GM12878 (cell line): ENCODE measurements around the gene ARHGEF25. TPM values are rescaled to one million over a fixed set of nuclear protein-coding genes. Genes with fewer than 3 reads are reported as not detected.

Experiments used
- ATAC-seq: fragments of 200-7000 bp; cut with Tn5 transposase; 3 replicates; pipeline ENCODE4 v1.9.1; 2020; ENCODE audit warnings: mild to moderate bottlenecking, moderate library complexity
- BruUV-seq: library from RNA; stranded (reverse); fragments of 400-500 nt; replicated peaks from 2 replicates; lab custom pipeline; 2021; lab: Mats Ljungman, UMichigan
- CTCF ChIA-PET: fragments of 300-600 bp; sonication (Branson Sonifier 250); formaldehyde crosslinking; extraction: SDS; loops from one replicate; lab custom pipeline; 2021; ENCODE audit warnings: inconsistent platforms; lab: Yijun Ruan, JAX
- POLR2A ChIA-PET: fragments of 350-600 bp; formaldehyde crosslinking; extraction: SDS; loops from one replicate; lab custom pipeline; 2021; ENCODE audit warnings: inconsistent platforms; lab: Charles Lee
- RAD21 ChIA-PET: fragments of 300-600 bp; sonication (Branson Sonifier 250); formaldehyde crosslinking; loops from one replicate; lab custom pipeline; 2023; ENCODE audit warnings: antibody characterized with exemption; ENCODE audit not compliant: unreplicated experiment; lab: Charles Lee
- SMC1A ChIA-PET: fragments of 300-600 bp; sonication (Branson Sonifier 250); formaldehyde crosslinking; loops from one replicate; lab custom pipeline; 2023; ENCODE audit not compliant: unreplicated experiment, uncharacterized antibody; lab: Charles Lee
- DNase-seq: peaks from one replicate; pipeline ENCODE4 v3.0.0-alpha.2; 2011; ENCODE audit warnings: low read depth, low spot score
- FAIRE-seq: peaks from 3 replicates; lab custom pipeline; 2011; peaks lifted over from hg19 to GRCh38; lab: Jason Lieb, UNC
- H2AFZ ChIP-seq: 2 replicates; pipeline ENCODE4 v1.6.0; 2011; ENCODE audit warnings: low read depth, low read length, control low read depth; ENCODE audit not compliant: control insufficient read depth
- H3K27ac ChIP-seq: 2 replicates; pipeline ENCODE4 v1.5.1; 2011; ENCODE audit warnings: control low read depth; ENCODE audit not compliant: control insufficient read depth, insufficient read depth
- H3K27me3 ChIP-seq, 2 experiments: replicated peaks in 1 of 2; 2 replicates each; pipeline versions ENCODE4 v1.6.0 to v1.6.1; 2011; ENCODE audit warnings: low read length in 1 of 2; ENCODE audit not compliant: control insufficient read depth in 2 of 2, insufficient read depth in 2 of 2
- H3K36me3 ChIP-seq, 2 experiments: 2 replicates each; pipeline ENCODE4 v1.5.1; 2011; ENCODE audit warnings: low read length in 1 of 2; ENCODE audit not compliant: control insufficient read depth in 2 of 2, insufficient read depth in 2 of 2
- H3K4me1 ChIP-seq: 2 replicates; pipeline ENCODE4 v1.6.1; 2011; ENCODE audit warnings: mild to moderate bottlenecking, low read length, moderate library complexity, mixed read lengths; ENCODE audit not compliant: control insufficient read depth, insufficient read depth
- H3K4me2 ChIP-seq: 2 replicates; pipeline ENCODE4 v1.6.0; 2011; ENCODE audit warnings: control low read depth; ENCODE audit not compliant: control insufficient read depth, insufficient read depth
- H3K4me3 ChIP-seq: fragments of 200-600 bp; sonication (generic); 2 replicates; pipeline ENCODE4 v1.5.1; 2016
- H3K79me2 ChIP-seq: 2 replicates; pipeline ENCODE4 v1.6.0; 2011; ENCODE audit warnings: low read length; ENCODE audit not compliant: control insufficient read depth, insufficient read depth
- H3K9ac ChIP-seq: 2 replicates; pipeline ENCODE4 v1.8.0; 2011; ENCODE audit warnings: low read length, control low read depth, mixed read lengths; ENCODE audit not compliant: control insufficient read depth, insufficient read depth
- H3K9me3 ChIP-seq: replicated peaks from 3 replicates; pipeline ENCODE4 v1.5.1; 2011; ENCODE audit warnings: mild to moderate bottlenecking, low read length; ENCODE audit not compliant: control insufficient read depth, insufficient read depth
- H4K20me1 ChIP-seq: 2 replicates; pipeline ENCODE4 v1.6.0; 2011; ENCODE audit not compliant: control insufficient read depth, insufficient read depth
- ASH2L ChIP-seq: fragments of 300-600, 200-600 bp; sonication (generic); IDR thresholded peaks from 2 replicates; pipeline ENCODE4 v1.6.1; 2017; ENCODE audit warnings: low read depth, mild to moderate bottlenecking, borderline replicate concordance
- ATF7 ChIP-seq: fragments of 450-650 bp; IDR thresholded peaks from 2 replicates; pipeline ENCODE4 v1.6.1; 2016; ENCODE audit warnings: low read depth, mild to moderate bottlenecking
- BCL11A ChIP-seq: IDR thresholded peaks from 2 replicates; pipeline ENCODE4 v1.6.1; 2011; ENCODE audit warnings: low read depth, low read length
- CEBPB ChIP-seq, 2 experiments: fragments of 150-350 bp in 1 of 2; IDR thresholded peaks; 2 replicates each; pipeline ENCODE4 v1.6.1; 2012 to 2014; ENCODE audit warnings: low read depth in 2 of 2, low read length in 2 of 2, borderline replicate concordance in 1 of 2, inconsistent platforms in 1 of 2
- EED ChIP-seq: sonication (generic); IDR thresholded peaks from 2 replicates; pipeline ENCODE4 v1.6.1; 2016; ENCODE audit warnings: antibody characterized with exemption, low read depth
- FOS ChIP-seq: IDR thresholded peaks from 3 replicates; pipeline ENCODE4 v1.6.1; 2011; ENCODE audit warnings: borderline replicate concordance; ENCODE audit not compliant: insufficient read length; ENCODE audit errors: extremely low read depth
- FOXK2 ChIP-seq: fragments of 450-650 bp; IDR thresholded peaks from 2 replicates; pipeline ENCODE4 v1.6.1; 2017; ENCODE audit warnings: mild to moderate bottlenecking, moderate library complexity
- IKZF2 ChIP-seq, 2 experiments: fragments of 450-650 bp; IDR thresholded peaks; 2 replicates each; pipeline ENCODE4 v1.6.1; 2017; ENCODE audit warnings: mild to moderate bottlenecking in 2 of 2, moderate library complexity in 2 of 2
- MEF2B ChIP-seq: fragments of 450-650 bp; IDR thresholded peaks from 2 replicates; pipeline ENCODE4 v1.6.1; 2018; ENCODE audit warnings: mild to moderate bottlenecking, moderate library complexity; ENCODE audit not compliant: partially characterized antibody, poor library complexity, severe bottlenecking
- MXI1 ChIP-seq: fragments of 150-350 bp; IDR thresholded peaks from 2 replicates; pipeline ENCODE4 v1.6.1; 2011; ENCODE audit warnings: low read depth, mild to moderate bottlenecking, inconsistent platforms, low read length, improper control_type of control experiment
- RUNX3 ChIP-seq: IDR thresholded peaks from 2 replicates; pipeline ENCODE4 v1.6.1; 2012; ENCODE audit warnings: low read length, inconsistent platforms
- SP1 ChIP-seq: IDR thresholded peaks from one replicate; pipeline ENCODE4 v1.6.1; 2011; ENCODE audit warnings: low read depth, low read length
- YY1 ChIP-seq: IDR thresholded peaks from 2 replicates; pipeline ENCODE4 v1.6.1; 2011; ENCODE audit warnings: low read depth, mild to moderate bottlenecking, low read length
- ZNF24 ChIP-seq: fragments of 450-650 bp; IDR thresholded peaks from 2 replicates; pipeline ENCODE4 v1.6.1; 2017; ENCODE audit warnings: antibody characterized with exemption, mild to moderate bottlenecking
- WGBS: methylation state at CpG from one replicate; pipeline ENCODE4 v1.1.6; 2016; ENCODE audit warnings: low lambda C conversion rate; ENCODE audit not compliant: insufficient replicate concordance, insufficient coverage; ENCODE audit errors: missing lambda C conversion rate; 5-methylcytosine and 5-hydroxymethylcytosine counted together
- in situ Hi-C: fragments of 300-500 bp; cut with MboI; formaldehyde crosslinking; loops from 9 replicates; pipeline ENCODE4 v1.14.3; 2018; ENCODE audit warnings: mixed read lengths
- intact Hi-C: fragments of 100-400 bp; cut with micrococcal nuclease; formaldehyde crosslinking; loops from one replicate; pipeline ENCODE4 v1.14.2; 2022; ENCODE audit not compliant: unreplicated experiment
- polyA plus RNA-seq, 11 experiments: library from polyadenylated mRNA; depleted of rRNA in 4 of 11; unstranded in 6 of 11; stranded (reverse) in 5 of 11; fragments of >200 nt; fragmentation: Nextera tagmentation in 4 of 11; fragmentation: Illumina TruSeq in 1 of 11; extraction: Ambion mirVana in 4 of 11; extraction: Trizol in 1 of 11; gene quantifications; 1 replicate in 1 of 11; 2 replicates in 10 of 11; pipeline versions ENCODE4 v1.2.1 to v1.2.3, GENCODE V29; 2011 to 2016; ENCODE audit warnings: inconsistent platforms in 2 of 11, missing spikeins in 2 of 11, low read depth in 1 of 11
- total RNA-seq, 4 experiments: library from RNA; depleted of rRNA in 3 of 4; stranded (reverse); fragments of >200 nt in 3 of 4; fragmentation: Illumina TruSeq in 1 of 4; extraction: Trizol in 1 of 4; gene quantifications; 2 replicates each; pipeline versions ENCODE4 v1.2.1 to v1.2.3, GENCODE V29; 2013 to 2021
- TF ChIP-seq, protein P1 (sequence below): IDR thresholded peaks from 2 replicates; pipeline ENCODE4 v1.6.1; 2011; ENCODE audit warnings: low read depth, low read length, improper control_type of control experiment, borderline replicate concordance
- TF ChIP-seq, protein P2 (sequence below): IDR thresholded peaks from 2 replicates; pipeline ENCODE4 v1.6.1; 2012; ENCODE audit warnings: low read depth, low read length, improper control_type of control experiment
- TF ChIP-seq, protein P3 (sequence below): IDR thresholded peaks from 2 replicates; pipeline ENCODE4 v1.6.1; 2011; ENCODE audit warnings: mild to moderate bottlenecking, low read depth, low read length, moderate library complexity; ENCODE audit not compliant: insufficient replicate concordance
- TF ChIP-seq, protein P4 (sequence below): fragments of 450-650 bp; IDR thresholded peaks from 2 replicates; pipeline ENCODE4 v1.6.1; 2017; ENCODE audit warnings: borderline replicate concordance
- TF ChIP-seq, protein P5 (sequence below): IDR thresholded peaks from 2 replicates; pipeline ENCODE4 v1.6.1; 2012; ENCODE audit warnings: low read length, inconsistent platforms

ARHGEF25 gene
- total and polyA plus RNA-seq, 10 of the 15 experiments (the other 5 are each of a cell fraction or from before 2014, with no cell fraction given), result 0.08 to 4.5 (median 1.2) TPM; not detected in 3

DNA sequence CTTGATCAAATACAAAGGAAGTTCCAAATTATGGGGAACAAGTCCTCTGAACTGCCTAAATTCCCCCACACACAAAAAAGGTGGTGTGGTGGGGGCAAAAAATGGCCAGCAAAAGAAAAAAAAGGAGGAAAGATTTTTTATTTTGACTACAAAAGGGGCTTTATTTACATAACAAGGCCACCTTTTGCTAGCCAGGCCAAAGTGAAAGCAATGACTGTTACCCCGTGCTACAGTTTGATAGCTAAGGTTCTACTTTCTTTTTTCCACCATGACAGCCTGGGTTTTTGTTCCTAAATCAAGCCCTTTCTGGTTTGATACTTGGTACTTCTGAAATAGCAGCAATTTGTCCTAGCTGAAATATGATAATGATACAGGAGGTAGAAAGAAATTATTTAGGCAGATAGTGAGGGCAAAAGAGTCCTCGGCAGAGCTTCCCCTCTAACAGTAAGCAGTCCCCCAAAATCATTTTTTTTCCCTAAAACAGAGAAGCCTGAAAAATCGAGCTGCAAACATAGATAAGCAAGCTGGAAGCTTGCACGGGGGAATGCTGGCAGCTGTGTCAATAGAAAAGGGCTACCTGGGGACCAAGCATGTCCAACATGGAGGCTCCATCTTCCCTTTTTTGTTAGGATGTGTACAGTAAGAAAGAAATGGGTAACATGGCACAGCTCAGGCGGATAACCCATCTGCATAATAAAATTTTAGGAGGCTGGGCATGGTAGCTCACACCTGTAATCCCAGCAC lies 30.6 kb downstream of the ARHGEF25 start:
- WGBS, result 22% methylated on average over 5 of the region's 5 CpGs
- POLR2A ChIA-PET, result no interaction called here
- TF ChIP-seq, protein P1, sequence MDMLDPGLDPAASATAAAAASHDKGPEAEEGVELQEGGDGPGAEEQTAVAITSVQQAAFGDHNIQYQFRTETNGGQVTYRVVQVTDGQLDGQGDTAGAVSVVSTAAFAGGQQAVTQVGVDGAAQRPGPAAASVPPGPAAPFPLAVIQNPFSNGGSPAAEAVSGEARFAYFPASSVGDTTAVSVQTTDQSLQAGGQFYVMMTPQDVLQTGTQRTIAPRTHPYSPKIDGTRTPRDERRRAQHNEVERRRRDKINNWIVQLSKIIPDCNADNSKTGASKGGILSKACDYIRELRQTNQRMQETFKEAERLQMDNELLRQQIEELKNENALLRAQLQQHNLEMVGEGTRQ, result no peak
- TF ChIP-seq FOS, result no peak
- TF ChIP-seq EED, result no peak
- no peak for TF ChIP-seq SP1
- TF ChIP-seq, protein P2, sequence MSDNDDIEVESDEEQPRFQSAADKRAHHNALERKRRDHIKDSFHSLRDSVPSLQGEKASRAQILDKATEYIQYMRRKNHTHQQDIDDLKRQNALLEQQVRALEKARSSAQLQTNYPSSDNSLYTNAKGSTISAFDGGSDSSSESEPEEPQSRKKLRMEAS, result no peak
- no peak for TF ChIP-seq BCL11A
- TF ChIP-seq CEBPB (IDR thresholded peaks at IDR 0.05; ENCODE audit: borderline replicate concordance in 1 of 2, low read depth in 2 of 2, low read length in 2 of 2), result no peak
- no peak for TF ChIP-seq ATF7
- no peak for TF ChIP-seq YY1
- TF ChIP-seq MEF2B, result no peak
- no peak for TF ChIP-seq ASH2L
- TF ChIP-seq FOXK2, result no peak
- TF ChIP-seq MXI1, result no peak
- TF ChIP-seq, protein P3, sequence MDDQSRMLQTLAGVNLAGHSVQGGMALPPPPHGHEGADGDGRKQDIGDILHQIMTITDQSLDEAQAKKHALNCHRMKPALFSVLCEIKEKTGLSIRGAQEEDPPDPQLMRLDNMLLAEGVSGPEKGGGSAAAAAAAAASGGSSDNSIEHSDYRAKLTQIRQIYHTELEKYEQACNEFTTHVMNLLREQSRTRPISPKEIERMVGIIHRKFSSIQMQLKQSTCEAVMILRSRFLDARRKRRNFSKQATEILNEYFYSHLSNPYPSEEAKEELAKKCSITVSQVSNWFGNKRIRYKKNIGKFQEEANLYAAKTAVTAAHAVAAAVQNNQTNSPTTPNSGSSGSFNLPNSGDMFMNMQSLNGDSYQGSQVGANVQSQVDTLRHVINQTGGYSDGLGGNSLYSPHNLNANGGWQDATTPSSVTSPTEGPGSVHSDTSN, result no peak
- TF ChIP-seq IKZF2 (IDR thresholded peaks at IDR 0.05), result no peak
- TF ChIP-seq, protein P4, sequence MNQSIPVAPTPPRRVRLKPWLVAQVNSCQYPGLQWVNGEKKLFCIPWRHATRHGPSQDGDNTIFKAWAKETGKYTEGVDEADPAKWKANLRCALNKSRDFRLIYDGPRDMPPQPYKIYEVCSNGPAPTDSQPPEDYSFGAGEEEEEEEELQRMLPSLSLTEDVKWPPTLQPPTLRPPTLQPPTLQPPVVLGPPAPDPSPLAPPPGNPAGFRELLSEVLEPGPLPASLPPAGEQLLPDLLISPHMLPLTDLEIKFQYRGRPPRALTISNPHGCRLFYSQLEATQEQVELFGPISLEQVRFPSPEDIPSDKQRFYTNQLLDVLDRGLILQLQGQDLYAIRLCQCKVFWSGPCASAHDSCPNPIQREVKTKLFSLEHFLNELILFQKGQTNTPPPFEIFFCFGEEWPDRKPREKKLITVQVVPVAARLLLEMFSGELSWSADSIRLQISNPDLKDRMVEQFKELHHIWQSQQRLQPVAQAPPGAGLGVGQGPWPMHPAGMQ, result no peak
- TF ChIP-seq ZNF24, result no peak
- no peak for TF ChIP-seq RUNX3
- TF ChIP-seq, protein P5, sequence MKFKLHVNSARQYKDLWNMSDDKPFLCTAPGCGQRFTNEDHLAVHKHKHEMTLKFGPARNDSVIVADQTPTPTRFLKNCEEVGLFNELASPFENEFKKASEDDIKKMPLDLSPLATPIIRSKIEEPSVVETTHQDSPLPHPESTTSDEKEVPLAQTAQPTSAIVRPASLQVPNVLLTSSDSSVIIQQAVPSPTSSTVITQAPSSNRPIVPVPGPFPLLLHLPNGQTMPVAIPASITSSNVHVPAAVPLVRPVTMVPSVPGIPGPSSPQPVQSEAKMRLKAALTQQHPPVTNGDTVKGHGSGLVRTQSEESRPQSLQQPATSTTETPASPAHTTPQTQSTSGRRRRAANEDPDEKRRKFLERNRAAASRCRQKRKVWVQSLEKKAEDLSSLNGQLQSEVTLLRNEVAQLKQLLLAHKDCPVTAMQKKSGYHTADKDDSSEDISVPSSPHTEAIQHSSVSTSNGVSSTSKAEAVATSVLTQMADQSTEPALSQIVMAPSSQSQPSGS, result no peak

More for the DNA sequence above, 30.6 kb downstream of the ARHGEF25 start:
- no peaks in the 10 kb centered on the region for H4K20me1 ChIP-seq
- no peak overlapping the region for H3K4me3 ChIP-seq
- in situ Hi-C loops, result no loop called here
- no peaks in the 10 kb centered on the region; a peak in 1 of 4 replicates for H3K27me3 ChIP-seq
- H3K9me3 ChIP-seq, result no peaks in the 10 kb centered on the region; the same call in 1 of the 3 replicates
- no peak overlapping the region for H3K9ac ChIP-seq
- RAD21 ChIA-PET, result interaction anchor here (1.0 kb wide), 1 partner anchor 27 kb away, joined by 3 read pairs; no protein-coding TSS in a partner anchor
- H3K27ac ChIP-seq, result no peak overlapping the region
- H3K79me2 ChIP-seq, result no peaks in the 10 kb centered on the region
- no peak for ATAC-seq
- intact Hi-C loops, result no loop called here
- no peak for FAIRE-seq
- H3K4me2 ChIP-seq, result no peak overlapping the region
- BruUV-seq, result no TSS peak
- SMC1A ChIA-PET, result interaction anchor here (0.6 to 1.3 kb wide), 5 partner anchors 12 to 176 kb away, joined by 3 read pairs; no protein-coding TSS in a partner anchor
- no peak for DNase-seq
- H3K4me1 ChIP-seq, result no peaks in the 10 kb centered on the region
- H3K36me3 ChIP-seq, result no peaks in the 10 kb centered on the region
- H2AFZ ChIP-seq, result 0 out of 2 replicates have a peak overlapping the region, but pooled peaks have one; percentile 7
- CTCF ChIA-PET, result interaction anchor here (0.6 to 6.1 kb wide), 8 partner anchors 8 to 1702 kb away, joined by 3 to 38 read pairs (median 4); partner anchors contain the start of gene B4GALNT1
